ENCODE data around the gene PNLIPRP1.

PNLIPRP1 gene

GRCh38 chr10:116574797-116575196 is 16.0 kb upstream of the PNLIPRP1 start:
- no peak for TF ChIP-seq CTCF (IDR thresholded peaks at IDR 0.05; ENCODE audit: low read depth, low read length, missing control alignments)
- no peak overlapping the region for H3K4me3 ChIP-seq (ENCODE audit: low read depth, low read length)
- no peak for DNase-seq (ENCODE audit: low read depth)
- in situ Hi-C loops (cut with HindIII; ENCODE audit: low sequenced_read_pairs): no loop called here

- in situ Hi-C loops (cut with HindIII; ENCODE audit: low sequenced_read_pairs): no loop called here
- TF ChIP-seq CTCF (IDR thresholded peaks at IDR 0.05; ENCODE audit: low read depth, low read length, missing control alignments): no peak
- H3K4me3 ChIP-seq (ENCODE audit: low read depth, low read length): no peak overlapping the region
- DNase-seq (ENCODE audit: low read depth): no peak
Observed at GRCh38 chr10:116587878-116588591, 2.7 kb upstream of the PNLIPRP1 start.

- in situ Hi-C loops (cut with HindIII; ENCODE audit: low sequenced_read_pairs): no loop called here
- DNase-seq (ENCODE audit: low read depth): no peak
- TF ChIP-seq CTCF (IDR thresholded peaks at IDR 0.05; ENCODE audit: low read depth, low read length, missing control alignments): no peak
Observed at GRCh38 chr10:116588995-116589394, 1.8 kb upstream of the PNLIPRP1 start.

GRCh38 chr10:116589926-116590325 is 833 bp upstream of the PNLIPRP1 start:
- DNase-seq (ENCODE audit: low read depth): no peak
- TF ChIP-seq CTCF (IDR thresholded peaks at IDR 0.05; ENCODE audit: low read depth, low read length, missing control alignments): no peak
- H3K4me3 ChIP-seq (ENCODE audit: low read depth, low read length): no peak overlapping the region
- in situ Hi-C loops (cut with HindIII; ENCODE audit: low sequenced_read_pairs): no loop called here

More at GRCh38 chr10:116588995-116589394, 1.8 kb upstream of the PNLIPRP1 start:
- no peak overlapping the region for H3K4me3 ChIP-seq (ENCODE audit: low read depth, low read length)

- in situ Hi-C loops (cut with HindIII; ENCODE audit: low sequenced_read_pairs): no loop called here
- DNase-seq (ENCODE audit: low read depth): no peak
- no peak overlapping the region for H3K4me3 ChIP-seq (ENCODE audit: low read depth, low read length)
- no peak for TF ChIP-seq CTCF (IDR thresholded peaks at IDR 0.05; ENCODE audit: low read depth, low read length, missing control alignments)
Observed at GRCh38 chr10:116593139-116593740, 2.5 kb downstream of the PNLIPRP1 start.

- in situ Hi-C loops (cut with HindIII; ENCODE audit: low sequenced_read_pairs): no loop called here
- H3K4me3 ChIP-seq (ENCODE audit: low read depth, low read length): no peak overlapping the region
- no peak for DNase-seq (ENCODE audit: low read depth)
- TF ChIP-seq CTCF (IDR thresholded peaks at IDR 0.05; ENCODE audit: low read depth, low read length, missing control alignments): no peak
Observed at GRCh38 chr10:116594525-116595035, 3.8 kb downstream of the PNLIPRP1 start.

Data from astrocyte of the cerebellum (primary cell).